GM18508 (cell line): Measurements from ENCODE around the gene NLGN1.
"Not testable (repeated sequence)": the region's sequence is repeated elsewhere in the genome, so short reads cannot be mapped to it uniquely, and the experiment has no call there.

Experiments used
- ATAC-seq: cut with Tn5 transposase; IDR thresholded peaks from one replicate; pipeline ENCODE4 v1.9.1; 2021; ENCODE audit warnings: moderate number of reproducible peaks; ENCODE audit not compliant: insufficient read depth, unreplicated experiment

Gene NLGN1

GRCh38 chr3:173429076-173429475, 31.5 kb downstream of the NLGN1 start:
- ATAC-seq: no peak

- no peak for ATAC-seq
Measured at GRCh38 chr3:173429527-173429926, 32.0 kb downstream of the NLGN1 start.

- no peak for ATAC-seq
Measured at GRCh38 chr3:173430576-173430975, 33.0 kb downstream of the NLGN1 start.

GRCh38 chr3:173439004-173439403, 41.5 kb downstream of the NLGN1 start:
- no peak for ATAC-seq

- ATAC-seq: no peak
Measured at GRCh38 chr3:173440514-173440913, 43.0 kb downstream of the NLGN1 start.

GRCh38 chr3:173451561-173451960, 54.0 kb downstream of the NLGN1 start:
- ATAC-seq: not testable (repeated sequence)

GRCh38 chr3:173463250-173463649, 65.7 kb downstream of the NLGN1 start:
- ATAC-seq: no peak

- ATAC-seq: no peak
Measured at GRCh38 chr3:173465112-173465511, 67.6 kb downstream of the NLGN1 start.

GRCh38 chr3:173465898-173466678, 68.5 kb downstream of the NLGN1 start:
- ATAC-seq: no peak

GRCh38 chr3:173467501-173467900, 70.0 kb downstream of the NLGN1 start:
- no peak for ATAC-seq

GRCh38 chr3:173473237-173473636, 75.7 kb downstream of the NLGN1 start:
- ATAC-seq: no peak

GRCh38 chr3:173479301-173479700, 81.8 kb downstream of the NLGN1 start:
- no peak for ATAC-seq

- ATAC-seq: no peak
Measured at GRCh38 chr3:173501931-173502489, 104.5 kb downstream of the NLGN1 start.

GRCh38 chr3:173502983-173503568, 105.5 kb downstream of the NLGN1 start:
- ATAC-seq: no peak

- ATAC-seq: no peak
Measured at GRCh38 chr3:173510565-173510964, 113.0 kb downstream of the NLGN1 start.

GRCh38 chr3:173513123-173513522, 115.6 kb downstream of the NLGN1 start:
- no peak for ATAC-seq

GRCh38 chr3:173529062-173529711, 131.6 kb downstream of the NLGN1 start:
- ATAC-seq: peak; percentile 67

- ATAC-seq: no peak
Measured at GRCh38 chr3:173531602-173532001, 134.1 kb downstream of the NLGN1 start.

- ATAC-seq: no peak
Measured at GRCh38 chr3:173538410-173538809, 140.9 kb downstream of the NLGN1 start.

- ATAC-seq: not testable (repeated sequence)
Measured at GRCh38 chr3:173545590-173545989, 148.0 kb downstream of the NLGN1 start.

- ATAC-seq: no peak
Measured at GRCh38 chr3:173547070-173547469, 149.5 kb downstream of the NLGN1 start.
